Thyroid gland (tissue), 4 donors: ENCODE data around the gene CALR.

Experiments
- POLR2A ChIP-seq, 2 donors: fragments of 450-650 bp; IDR thresholded peaks; one replicate each; pipeline ENCODE4 v1.6.1; 2017; ENCODE audit warnings: antibody characterized with exemption in 2 of 2, mild to moderate bottlenecking in 2 of 2, moderate library complexity in 1 of 2
- TF ChIP-seq, protein P1 (sequence below), 6 experiments: fragments of 200-600 bp in 3 of 6; fragments of 450-650 bp in 3 of 6; sonication (generic) in 3 of 6; IDR thresholded peaks; one replicate each; pipeline ENCODE4 v1.5.1; 2016 to 2019; ENCODE audit warnings: antibody characterized with exemption in 6 of 6, mild to moderate bottlenecking in 2 of 6, inconsistent platforms in 1 of 6, moderate library complexity in 1 of 6

DNA sequence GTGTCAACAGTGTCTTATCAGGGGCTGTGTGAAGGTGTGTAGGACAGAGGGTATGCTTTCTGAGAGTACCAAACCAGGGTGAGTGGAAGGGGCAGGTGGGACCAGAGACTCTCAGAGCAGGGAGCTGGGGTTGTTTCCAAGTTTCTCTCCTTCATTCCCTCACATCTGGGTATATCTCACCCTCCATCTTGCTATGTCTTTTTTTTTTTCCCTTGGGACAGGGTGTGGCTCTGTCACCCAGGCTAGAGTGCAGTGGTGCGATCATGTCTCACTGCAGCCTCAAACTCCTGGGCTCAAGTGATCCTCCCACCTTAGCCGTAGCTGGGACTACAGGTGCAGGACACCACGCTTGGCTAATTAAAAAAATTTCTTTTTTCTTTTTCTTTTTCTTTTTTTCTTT is 41.6 kb downstream of the CALR start:
- TF ChIP-seq, protein P1, sequence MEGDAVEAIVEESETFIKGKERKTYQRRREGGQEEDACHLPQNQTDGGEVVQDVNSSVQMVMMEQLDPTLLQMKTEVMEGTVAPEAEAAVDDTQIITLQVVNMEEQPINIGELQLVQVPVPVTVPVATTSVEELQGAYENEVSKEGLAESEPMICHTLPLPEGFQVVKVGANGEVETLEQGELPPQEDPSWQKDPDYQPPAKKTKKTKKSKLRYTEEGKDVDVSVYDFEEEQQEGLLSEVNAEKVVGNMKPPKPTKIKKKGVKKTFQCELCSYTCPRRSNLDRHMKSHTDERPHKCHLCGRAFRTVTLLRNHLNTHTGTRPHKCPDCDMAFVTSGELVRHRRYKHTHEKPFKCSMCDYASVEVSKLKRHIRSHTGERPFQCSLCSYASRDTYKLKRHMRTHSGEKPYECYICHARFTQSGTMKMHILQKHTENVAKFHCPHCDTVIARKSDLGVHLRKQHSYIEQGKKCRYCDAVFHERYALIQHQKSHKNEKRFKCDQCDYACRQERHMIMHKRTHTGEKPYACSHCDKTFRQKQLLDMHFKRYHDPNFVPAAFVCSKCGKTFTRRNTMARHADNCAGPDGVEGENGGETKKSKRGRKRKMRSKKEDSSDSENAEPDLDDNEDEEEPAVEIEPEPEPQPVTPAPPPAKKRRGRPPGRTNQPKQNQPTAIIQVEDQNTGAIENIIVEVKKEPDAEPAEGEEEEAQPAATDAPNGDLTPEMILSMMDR (IDR thresholded peaks at IDR 0.05) = no peak
- TF ChIP-seq POLR2A (IDR thresholded peaks at IDR 0.05) = no peak
